Breast epithelium (tissue), 3 donors: ENCODE results near the gene EFNA3.

Experiments
- CTCF ChIP-seq, 3 donors: fragments of 450-650 bp; IDR thresholded peaks; one replicate each; pipeline ENCODE4 v1.5.1; 2016 to 2017; ENCODE audit warnings: antibody characterized with exemption in 3 of 3, mild to moderate bottlenecking in 3 of 3, moderate library complexity in 3 of 3
- POLR2AphosphoS5 ChIP-seq, 3 donors: sonication (generic); formaldehyde crosslinking; IDR thresholded peaks; one replicate each; pipeline ENCODE4 v1.6.1; 2017; ENCODE audit warnings: antibody characterized with exemption in 3 of 3

DNA sequence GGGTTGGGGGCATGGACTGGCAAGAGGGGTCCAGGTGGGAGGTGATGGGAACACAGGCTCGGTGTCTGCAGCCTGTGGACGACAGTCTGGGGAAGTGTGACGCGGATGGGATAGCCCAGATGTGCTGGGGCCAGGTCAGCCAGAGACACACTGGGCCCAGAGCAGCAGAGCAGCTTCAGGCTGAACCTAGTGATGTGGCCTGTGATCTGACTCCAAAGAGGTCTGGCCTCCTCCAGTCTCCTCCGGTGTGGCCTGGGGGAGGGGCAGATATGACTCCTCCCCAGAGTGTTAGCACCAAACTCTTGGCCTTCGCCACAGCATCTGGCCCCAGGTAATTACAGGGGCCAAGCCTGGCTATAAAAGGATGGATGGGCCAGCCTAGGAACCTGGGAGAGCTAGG, 13.5 kb downstream of the EFNA3 start:
- TF ChIP-seq POLR2AphosphoS5 (IDR thresholded peaks at IDR 0.05) (no peak), CTCF (IDR thresholded peaks at IDR 0.05) (no peak)
